SK-N-SH (cell line): ENCODE measurements around the gene ACACA. TPM values are rescaled to one million over a fixed set of nuclear protein-coding genes. Genes with fewer than 3 reads are reported as not detected.

ENCODE experiments used
- CTCF ChIA-PET: fragments of 300-600, 350-600 bp; formaldehyde crosslinking; extraction: SDS; loops from one replicate; lab custom pipeline; 2021; lab: Yijun Ruan, JAX
- POLR2A ChIA-PET: fragments of 350-600 bp; sonication (Branson Sonifier 250); formaldehyde crosslinking; extraction: SDS; loops from one replicate; lab custom pipeline; 2020; ENCODE audit warnings: antibody characterized with exemption, inconsistent platforms; lab: Yijun Ruan, JAX
- DNase-seq: peaks from one replicate; pipeline ENCODE4 v3.0.0; 2012
- H2AFZ ChIP-seq: fragments of 200-600 bp; sonication (generic); 2 replicates; pipeline ENCODE4 v1.8.1; 2016; ENCODE audit warnings: antibody characterized with exemption, mild to moderate bottlenecking, low read depth
- H3F3A ChIP-seq: fragments of 200-600 bp; sonication (generic); replicated peaks from 2 replicates; pipeline ENCODE3; 2016; ENCODE audit warnings: antibody characterized with exemption, mild to moderate bottlenecking; ENCODE audit not compliant: insufficient read depth
- H3K27ac ChIP-seq, 2 experiments: fragments of 200-500 bp in 1 of 2; fragments of 200-600 bp in 1 of 2; sonication (Bioruptor generic) in 1 of 2; sonication (generic), shearing (Covaris generic) in 1 of 2; 2 replicates each; pipeline versions ENCODE4 v1.5.1 to v1.6.1; 2014 to 2016; ENCODE audit warnings: low read depth in 2 of 2, inconsistent platforms in 1 of 2, low read length in 1 of 2, mild to moderate bottlenecking in 1 of 2, mixed read lengths in 1 of 2
- H3K27me3 ChIP-seq: fragments of 200-600 bp; sonication (generic), shearing (Covaris generic); 2 replicates; pipeline ENCODE4 v1.6.1; 2016; ENCODE audit warnings: mixed run types; ENCODE audit not compliant: insufficient read depth
- H3K36me3 ChIP-seq, 2 experiments: fragments of 200-500 bp in 1 of 2; fragments of 200-600 bp in 1 of 2; sonication (Bioruptor generic) in 1 of 2; sonication (generic) in 1 of 2; replicated peaks in 1 of 2; 2 replicates each; pipeline versions ENCODE3 to v1.5.1; 2014 to 2016; ENCODE audit warnings: low read length in 1 of 2, mild to moderate bottlenecking in 1 of 2; ENCODE audit not compliant: insufficient read depth in 2 of 2, control insufficient read depth in 1 of 2
- H3K4me1 ChIP-seq, 2 experiments: fragments of 200-500 bp in 1 of 2; fragments of 200-600 bp in 1 of 2; sonication (Bioruptor generic) in 1 of 2; sonication (generic), shearing (Covaris generic) in 1 of 2; 2 replicates each; pipeline versions ENCODE4 v1.5.1 to v1.6.1; 2014 to 2016; ENCODE audit warnings: low read depth in 1 of 2, low read length in 1 of 2, mixed run types in 1 of 2; ENCODE audit not compliant: insufficient read depth in 2 of 2, control insufficient read depth in 1 of 2
- H3K4me2 ChIP-seq: fragments of 200-600 bp; sonication (generic), shearing (Covaris generic); 2 replicates; pipeline ENCODE4 v1.6.1; 2017; ENCODE audit warnings: mixed run types
- H3K4me3 ChIP-seq, 2 experiments: fragments of 200-500 bp in 1 of 2; fragments of 200-600 bp in 1 of 2; sonication (Bioruptor generic) in 1 of 2; sonication (generic), shearing (Covaris generic) in 1 of 2; 2 replicates each; pipeline versions ENCODE4 v1.5.1 to v1.8.1; 2014 to 2016; ENCODE audit warnings: low read depth in 2 of 2, inconsistent platforms in 1 of 2, low read length in 1 of 2, mild to moderate bottlenecking in 1 of 2, mixed read lengths in 1 of 2, moderate library complexity in 1 of 2
- H3K79me2 ChIP-seq: fragments of 200-600 bp; sonication (generic); 2 replicates; pipeline ENCODE4 v1.8.1; 2017; ENCODE audit warnings: mild to moderate bottlenecking; ENCODE audit not compliant: insufficient read depth
- H3K9ac ChIP-seq: fragments of 200-600 bp; sonication (generic); 2 replicates; pipeline ENCODE4 v1.6.1; 2017; ENCODE audit warnings: mixed run types
- H3K9me2 ChIP-seq: fragments of 200-600 bp; sonication (generic); 2 replicates; pipeline ENCODE4 v1.6.1; 2017; ENCODE audit warnings: mixed run types
- H3K9me3 ChIP-seq: fragments of 200-600 bp; sonication (generic); 2 replicates; pipeline ENCODE4 v1.6.1; 2017; ENCODE audit warnings: mixed run types, mild to moderate bottlenecking, moderate library complexity
- H4K20me1 ChIP-seq: fragments of 200-600 bp; sonication (generic); 2 replicates; pipeline ENCODE4 v1.6.1; 2017; ENCODE audit warnings: mild to moderate bottlenecking, mixed run types; ENCODE audit not compliant: insufficient read depth
- CHD2 ChIP-seq: fragments of 150-350 bp; IDR thresholded peaks from 2 replicates; pipeline ENCODE4 v1.6.1; 2018; ENCODE audit warnings: low read length; ENCODE audit not compliant: partially characterized antibody
- FOXJ3 ChIP-seq: sonication (generic); formaldehyde crosslinking; IDR thresholded peaks from 2 replicates; pipeline ENCODE4 v1.5.1; 2020; ENCODE audit warnings: mild to moderate bottlenecking, missing genetic modification reagents
- RAD21 ChIP-seq: IDR thresholded peaks from 2 replicates; pipeline ENCODE4 v1.6.1; 2012; ENCODE audit warnings: mild to moderate bottlenecking, low read length
- SMC3 ChIP-seq: IDR thresholded peaks from 2 replicates; pipeline ENCODE4 v1.6.1; 2012; ENCODE audit warnings: low read depth, low read length, improper control_type of control experiment
- TAF1 ChIP-seq: IDR thresholded peaks from 2 replicates; pipeline ENCODE4 v1.6.1; 2012; ENCODE audit warnings: low read depth, mild to moderate bottlenecking, low read length, moderate library complexity, borderline replicate concordance
- TEAD4 ChIP-seq: IDR thresholded peaks from 2 replicates; pipeline ENCODE4 v1.4.0; 2012; ENCODE audit warnings: mild to moderate bottlenecking, borderline replicate concordance; ENCODE audit not compliant: insufficient read depth
- WGBS: methylation state at CpG from one replicate; pipeline ENCODE4 v1.1.6; 2017; ENCODE audit warnings: low lambda C conversion rate; 5-methylcytosine and 5-hydroxymethylcytosine counted together
- polyA plus RNA-seq, 3 experiments: library from polyadenylated mRNA; depleted of rRNA; stranded (reverse); fragments of >200 nt; gene quantifications; 2 replicates each; pipeline ENCODE4 v1.2.3, GENCODE V29; 2012
- TF ChIP-seq, protein P1 (sequence below): IDR thresholded peaks from 2 replicates; pipeline ENCODE4 v1.4.0; 2012; ENCODE audit warnings: low read depth
- TF ChIP-seq, protein P2 (sequence below): fragments of 150-350 bp; IDR thresholded peaks from 2 replicates; pipeline ENCODE4 v1.6.1; 2017; ENCODE audit warnings: antibody characterized with exemption, low read length, low read depth, borderline replicate concordance

The ACACA gene
- polyA plus RNA-seq, 1 of the 3 experiments (the other 2 are of a cell fraction), result 27.2 TPM

DNA sequence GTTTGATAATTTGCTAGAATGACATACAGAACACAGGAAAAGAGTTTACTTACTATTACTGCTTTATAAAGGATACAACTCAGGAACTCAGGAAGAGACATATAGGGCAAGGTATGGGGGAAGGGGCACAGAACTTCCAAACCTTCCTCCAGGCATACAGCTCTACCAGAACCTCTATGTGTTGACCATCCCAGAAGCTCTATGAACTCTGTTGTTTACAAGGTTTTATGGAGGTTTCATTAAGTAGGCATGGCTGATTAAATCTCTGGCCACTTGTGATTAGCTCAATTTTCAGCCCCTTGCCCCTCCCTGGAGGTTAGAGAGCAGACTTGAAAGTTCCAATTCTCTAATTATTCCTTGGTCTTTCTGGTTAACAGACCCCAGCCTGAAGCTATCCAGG lies 91.0 kb downstream of the ACACA start:
- H3K79me2 ChIP-seq, result peaks cover 2% of the 10 kb centered on the region
- H3K9ac ChIP-seq, result no peak overlapping the region
- peaks cover 4% of the 10 kb centered on the region for H3F3A ChIP-seq
- DNase-seq, result no peak
- H3K4me1 ChIP-seq, result no peaks in the 10 kb centered on the region
- no peaks in the 10 kb centered on the region for H4K20me1 ChIP-seq
- H3K27me3 ChIP-seq, result no peaks in the 10 kb centered on the region
- no peaks in the 10 kb centered on the region for H3K9me3 ChIP-seq
- H3K4me3 ChIP-seq, result no peak overlapping the region
- no peak for TF ChIP-seq TAF1
- H3K9me2 ChIP-seq, result no peaks in the 10 kb centered on the region
- no peak overlapping the region for H3K4me2 ChIP-seq
- H3K36me3 ChIP-seq, result peaks cover 0 to 6% of the 10 kb centered on the region in 2 experiments
- ChIA-PET CTCF (no interaction called here), POLR2A (no interaction called here)
- H2AFZ ChIP-seq, result no peak overlapping the region
- no peak overlapping the region for H3K27ac ChIP-seq

DNA sequence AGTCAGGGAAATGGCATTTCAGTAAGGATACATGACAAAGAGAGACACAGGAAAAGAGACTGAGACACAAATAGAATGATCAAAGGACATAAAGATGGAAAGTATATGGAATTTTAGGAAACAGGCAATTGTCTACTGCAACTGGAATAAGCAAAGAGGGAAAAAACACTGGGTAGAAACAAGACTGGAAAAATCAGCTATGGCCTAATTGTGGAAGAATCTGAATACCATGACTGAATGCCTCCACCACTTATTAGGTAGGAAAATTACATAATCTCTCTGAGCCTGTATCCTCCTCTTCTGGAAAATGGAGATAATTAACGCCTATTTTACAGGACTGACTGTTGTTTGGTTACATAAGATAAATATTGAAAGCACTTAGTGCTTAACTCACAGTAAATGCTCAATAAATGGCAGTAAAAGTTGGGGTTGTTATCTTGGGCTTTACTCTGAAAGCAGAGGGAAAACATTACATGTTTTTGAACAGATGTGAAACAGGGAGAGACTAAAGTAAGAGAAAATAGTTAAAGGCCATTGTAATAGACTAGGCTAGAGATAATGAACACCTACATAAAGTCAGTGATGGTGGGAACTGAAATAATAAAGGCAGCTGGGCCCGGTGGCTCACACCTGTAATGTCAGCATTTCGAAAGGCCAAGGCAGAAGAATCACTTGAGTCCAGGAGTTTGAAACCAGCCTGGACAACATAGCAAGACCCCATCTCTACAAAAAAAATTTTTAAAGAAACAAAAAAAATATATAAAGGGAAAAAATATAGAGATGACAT lies 94.3 kb downstream of the ACACA start:
- H3K9me3 ChIP-seq, result no peaks in the 10 kb centered on the region
- peaks cover 0 to 7% of the 10 kb centered on the region in 2 experiments for H3K36me3 ChIP-seq
- H3K27ac ChIP-seq, result no peak overlapping the region; a peak in 1 of 4 replicates
- no peaks in the 10 kb centered on the region; the same call in 1 of the 2 replicates for H3K79me2 ChIP-seq
- TF ChIP-seq, protein P1, sequence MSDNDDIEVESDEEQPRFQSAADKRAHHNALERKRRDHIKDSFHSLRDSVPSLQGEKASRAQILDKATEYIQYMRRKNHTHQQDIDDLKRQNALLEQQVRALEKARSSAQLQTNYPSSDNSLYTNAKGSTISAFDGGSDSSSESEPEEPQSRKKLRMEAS, result no peak
- no peak for TF ChIP-seq SMC3
- H3K4me2 ChIP-seq, result no peak overlapping the region
- no peak for DNase-seq
- no peaks in the 10 kb centered on the region for H3K4me1 ChIP-seq
- H3K4me3 ChIP-seq, result no peak overlapping the region
- no peaks in the 10 kb centered on the region for H3K9me2 ChIP-seq
- WGBS, result 96% methylated on average over 3 of the region's 3 CpGs
- H3F3A ChIP-seq, result peaks cover 4% of the 10 kb centered on the region
- H2AFZ ChIP-seq, result no peak overlapping the region
- ChIA-PET CTCF (interaction anchor here (1.0 to 1.4 kb wide), 2 partner anchors 11 to 34 kb away, joined by 3 to 4 read pairs; no protein-coding TSS in a partner anchor), POLR2A (no interaction called here)
- no peaks in the 10 kb centered on the region for H3K27me3 ChIP-seq
- no peak overlapping the region for H3K9ac ChIP-seq
- no peaks in the 10 kb centered on the region for H4K20me1 ChIP-seq

DNA sequence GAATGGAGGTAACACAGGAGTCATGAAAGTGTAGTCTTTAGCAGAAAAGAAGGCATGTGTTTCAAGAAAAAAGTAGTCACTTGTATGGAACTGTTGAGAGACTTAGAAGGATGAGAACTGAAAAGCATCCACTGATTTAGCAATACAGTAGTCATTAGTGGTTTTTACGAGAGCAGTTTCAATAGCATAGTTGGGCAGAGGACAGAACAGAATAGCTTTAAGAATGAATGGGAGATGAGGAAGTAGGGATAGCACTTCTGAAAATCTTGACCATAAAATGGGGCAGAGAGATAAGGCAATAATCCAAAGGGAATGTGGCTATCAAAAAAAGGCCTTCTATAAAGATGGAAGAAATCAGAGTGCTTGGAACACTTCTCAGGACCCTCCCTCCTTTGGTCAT lies 95.7 kb downstream of the ACACA start:
- Histone ChIP-seq H3K36me3 (peaks cover 0 to 3% of the 10 kb centered on the region in 2 experiments), H3K4me2 (no peak overlapping the region), H3K9ac (no peak overlapping the region), H3K27me3 (no peaks in the 10 kb centered on the region), H3K9me3 (no peaks in the 10 kb centered on the region), H3K4me1 (no peaks in the 10 kb centered on the region), H3K4me3 (no peak overlapping the region), H2AFZ (no peak overlapping the region), H3K27ac (no peak overlapping the region), H3F3A (peaks cover 4% of the 10 kb centered on the region), H4K20me1 (no peaks in the 10 kb centered on the region), H3K9me2 (no peaks in the 10 kb centered on the region), H3K79me2 (no peaks in the 10 kb centered on the region)
- no peak for TF ChIP-seq TEAD4
- no peak for TF ChIP-seq FOXJ3 (CRISPR knock-in tag)
- no peak for TF ChIP-seq TAF1
- TF ChIP-seq CHD2, result no peak
- TF ChIP-seq, protein P2, sequence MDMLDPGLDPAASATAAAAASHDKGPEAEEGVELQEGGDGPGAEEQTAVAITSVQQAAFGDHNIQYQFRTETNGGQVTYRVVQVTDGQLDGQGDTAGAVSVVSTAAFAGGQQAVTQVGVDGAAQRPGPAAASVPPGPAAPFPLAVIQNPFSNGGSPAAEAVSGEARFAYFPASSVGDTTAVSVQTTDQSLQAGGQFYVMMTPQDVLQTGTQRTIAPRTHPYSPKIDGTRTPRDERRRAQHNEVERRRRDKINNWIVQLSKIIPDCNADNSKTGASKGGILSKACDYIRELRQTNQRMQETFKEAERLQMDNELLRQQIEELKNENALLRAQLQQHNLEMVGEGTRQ, result no peak
- TF ChIP-seq RAD21, result no peak
- DNase-seq, result no peak
- WGBS, result 100% methylated on average over 1 of the region's 1 CpG
- ChIA-PET POLR2A (no interaction called here), CTCF (no interaction called here)
